ENCODE measurements around the gene ACTR3.
"Not testable (repeated sequence)": the region's sequence is repeated elsewhere in the genome, so short reads cannot be mapped to it uniquely, and the experiment has no call there.

Gene ACTR3

DNA sequence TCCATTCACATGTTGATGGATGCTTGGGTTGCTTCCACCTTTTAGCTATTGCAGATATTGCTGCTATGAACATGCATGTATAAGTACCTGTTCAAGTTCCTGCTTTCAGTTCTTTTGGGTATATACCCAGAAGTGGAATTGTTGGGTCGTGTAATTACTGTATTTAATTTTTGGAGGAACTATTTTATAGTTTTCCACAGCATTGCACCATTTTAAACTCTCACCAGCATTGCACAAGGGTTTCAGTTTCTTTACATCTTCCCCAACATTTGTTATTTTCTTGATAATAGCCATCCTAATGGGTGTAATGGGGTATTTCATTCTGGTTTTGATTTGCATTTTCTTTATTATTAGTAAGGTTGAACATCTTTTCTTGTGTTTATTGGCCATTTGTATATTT is 16.0 kb downstream of the ACTR3 start:
- no peak for DNase-seq (ENCODE audit: low read depth in 2 of 2)

DNA sequence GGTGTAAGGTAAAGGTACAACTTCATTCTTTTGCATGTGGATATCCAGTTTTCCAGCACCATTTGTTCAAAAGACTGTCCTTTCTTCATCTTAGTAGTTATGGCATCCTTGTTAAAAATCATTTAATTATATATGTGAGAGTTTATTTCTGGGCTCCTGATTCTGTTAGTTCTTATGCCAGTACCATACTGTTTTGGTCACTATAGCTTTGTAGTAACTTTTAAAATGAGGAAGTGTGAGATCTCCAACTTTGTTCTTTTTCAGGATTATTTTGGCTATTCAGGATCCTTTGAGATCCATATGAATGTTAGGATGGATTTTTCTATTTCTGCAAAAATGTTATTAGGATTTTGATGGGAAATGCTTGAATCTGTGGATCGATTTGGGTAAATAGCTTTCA is 16.8 kb downstream of the ACTR3 start:
- no peak for DNase-seq (ENCODE audit: low read depth in 2 of 2)

DNA sequence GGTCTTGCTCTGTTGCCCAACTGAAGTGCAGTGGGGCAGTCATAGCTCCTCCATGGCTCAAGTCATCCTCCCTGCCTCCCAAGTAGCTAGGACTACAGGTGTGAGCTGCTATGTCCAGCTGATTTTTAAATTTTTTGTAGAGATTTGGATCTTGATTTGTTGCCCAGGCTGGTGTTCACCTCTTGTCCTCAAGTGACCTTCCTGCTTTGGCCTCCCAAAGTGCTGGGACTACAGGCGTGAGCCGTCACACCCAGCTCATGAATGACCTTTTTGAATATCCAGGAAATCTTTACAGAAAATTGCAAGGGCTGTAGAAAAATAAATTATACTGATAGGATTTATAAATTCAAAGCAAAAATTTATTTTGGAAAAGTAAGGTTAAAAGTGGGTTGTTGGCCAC is 17.4 kb downstream of the ACTR3 start:
- DNase-seq (ENCODE audit: low read depth in 2 of 2): no peak

DNA sequence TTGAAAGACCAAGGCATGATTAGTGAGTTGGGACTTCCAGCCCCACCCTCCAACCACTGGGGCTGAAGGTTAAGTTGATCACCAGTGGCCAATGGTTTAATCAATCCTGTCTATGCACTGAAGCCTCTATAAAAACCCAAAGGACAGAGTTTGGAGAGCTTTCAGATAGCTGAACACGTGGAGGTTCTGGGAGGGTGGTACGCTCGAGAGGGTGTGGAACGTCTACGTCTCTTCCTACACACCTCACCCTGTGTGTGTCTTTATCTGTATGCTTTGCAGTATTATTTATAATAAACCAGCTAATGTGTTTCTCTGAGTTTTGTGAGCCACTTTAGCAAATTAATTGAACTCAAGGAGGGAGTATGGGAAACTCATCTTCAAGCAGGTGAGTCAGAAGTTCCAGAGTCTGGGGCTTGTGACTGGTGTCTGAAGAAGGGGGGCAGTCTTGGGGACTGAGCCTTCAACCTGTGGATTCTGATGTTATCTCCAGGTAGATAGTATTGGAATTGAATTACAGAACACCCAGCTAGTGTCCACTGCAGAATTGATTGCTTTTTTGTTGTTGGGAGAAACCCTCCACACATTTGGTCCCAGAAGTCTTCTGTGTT is 20.3 kb downstream of the ACTR3 start:
- peak; percentile 38 to 59 for DNase-seq (ENCODE audit: low read depth in 2 of 2)

DNA sequence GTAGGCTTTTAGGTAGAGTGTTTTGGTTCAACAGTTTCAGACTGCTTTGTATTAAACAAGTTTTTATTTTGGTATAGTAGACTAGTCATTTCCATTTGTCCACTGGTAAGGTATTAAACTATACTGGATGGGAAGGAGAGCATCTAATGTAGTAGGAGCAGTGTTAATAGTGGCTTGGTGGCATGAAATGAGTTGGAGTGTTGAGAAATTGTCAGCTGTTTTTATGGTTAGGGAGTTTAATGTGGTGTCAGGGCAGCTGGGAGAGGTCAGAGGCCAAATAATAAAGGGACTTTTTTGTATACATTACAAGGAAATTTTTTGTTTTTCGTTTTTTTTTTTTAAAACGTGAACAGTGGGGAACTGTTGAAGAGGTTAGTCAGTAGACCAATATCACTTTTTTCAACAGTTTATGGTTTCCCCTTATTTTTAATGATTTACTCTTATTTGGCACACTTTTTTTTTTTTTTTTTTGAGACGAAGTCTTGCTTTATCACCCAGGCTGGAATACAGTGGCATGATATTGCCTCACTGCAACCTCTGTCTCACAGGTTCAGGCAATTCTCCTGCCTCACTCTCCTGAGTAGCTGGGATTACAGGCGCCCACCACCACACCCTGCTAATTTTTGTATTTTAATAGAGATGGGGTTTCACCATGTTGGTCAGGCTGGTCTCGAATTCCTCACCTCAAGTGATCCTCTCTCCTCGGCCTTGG is 21.2 kb downstream of the ACTR3 start:
- DNase-seq (ENCODE audit: low read depth in 2 of 2): no peak

DNA sequence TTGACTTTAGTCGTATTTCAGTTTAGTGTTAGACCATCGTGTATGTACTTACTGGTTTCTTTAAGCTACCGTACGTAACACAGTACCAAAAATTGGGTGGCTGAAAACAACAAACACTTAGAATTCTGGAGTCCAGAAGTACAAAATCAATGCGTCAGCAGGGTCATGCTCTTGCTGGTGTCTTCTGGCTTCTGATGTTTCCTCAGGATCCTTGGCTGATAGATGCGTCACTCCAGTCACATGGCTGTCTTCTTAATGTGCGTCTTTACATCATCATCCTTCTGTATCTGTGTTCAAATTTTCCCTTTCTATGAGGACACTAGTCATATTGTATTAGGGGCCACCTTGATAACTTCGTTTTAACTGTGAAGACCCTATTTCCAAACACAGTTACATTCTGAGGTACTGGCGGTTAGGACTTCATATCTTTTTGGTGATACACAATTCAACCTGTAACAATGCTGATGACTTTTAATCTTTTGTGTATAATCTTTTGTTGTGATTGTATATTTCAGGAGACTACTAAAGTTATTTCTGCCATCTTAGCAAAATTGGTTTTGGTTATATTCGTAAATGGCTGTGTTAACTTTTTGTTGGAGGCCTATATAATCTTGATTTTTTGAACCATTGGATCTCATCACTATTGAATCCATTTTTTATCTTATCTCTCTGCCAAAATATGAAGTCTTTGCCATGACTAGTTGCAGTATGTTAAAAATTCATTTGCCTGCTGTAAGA is 25.4 kb downstream of the ACTR3 start:
- DNase-seq (ENCODE audit: low read depth in 2 of 2): no peak

DNA sequence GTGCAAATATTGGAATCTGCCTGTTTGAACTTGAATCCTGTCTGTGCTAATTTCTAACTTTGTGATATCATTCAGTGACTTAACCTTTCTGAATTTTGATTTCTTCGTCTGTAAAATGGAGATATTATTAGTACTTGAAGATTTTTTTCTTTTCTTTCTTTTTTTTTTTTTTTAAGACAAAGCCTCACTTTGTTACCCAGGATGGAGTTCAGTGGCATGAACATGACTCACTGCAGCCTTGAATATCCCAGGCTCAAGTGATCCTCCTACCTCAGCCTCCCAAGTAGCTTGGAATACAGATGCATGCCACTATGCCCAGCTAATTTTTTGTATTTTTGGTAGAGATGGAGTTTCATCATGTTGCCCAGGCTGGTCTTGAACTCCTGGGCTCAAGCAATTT is 28.3 kb downstream of the ACTR3 start:
- DNase-seq (ENCODE audit: low read depth in 2 of 2): no peak

DNA sequence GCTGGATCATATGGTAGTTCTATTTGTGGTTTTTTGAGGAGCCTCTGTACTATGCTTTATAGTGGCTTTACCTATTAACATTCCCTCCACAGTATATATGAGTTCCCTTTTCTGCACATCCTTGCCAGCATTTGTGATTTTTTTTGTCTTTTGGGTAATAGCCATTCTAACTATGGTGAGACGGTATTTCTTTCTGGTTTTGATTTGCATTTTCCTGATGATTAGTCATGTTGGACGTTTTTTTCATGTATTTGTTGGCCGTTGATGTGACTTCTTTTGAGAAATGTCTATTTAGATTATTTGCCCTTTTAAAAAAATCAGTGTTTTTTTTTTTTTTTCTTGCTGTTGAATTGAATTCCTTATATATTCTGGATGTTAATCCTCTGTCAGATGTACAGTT is 31.1 kb downstream of the ACTR3 start:
- DNase-seq (ENCODE audit: low read depth in 2 of 2): no peak

DNA sequence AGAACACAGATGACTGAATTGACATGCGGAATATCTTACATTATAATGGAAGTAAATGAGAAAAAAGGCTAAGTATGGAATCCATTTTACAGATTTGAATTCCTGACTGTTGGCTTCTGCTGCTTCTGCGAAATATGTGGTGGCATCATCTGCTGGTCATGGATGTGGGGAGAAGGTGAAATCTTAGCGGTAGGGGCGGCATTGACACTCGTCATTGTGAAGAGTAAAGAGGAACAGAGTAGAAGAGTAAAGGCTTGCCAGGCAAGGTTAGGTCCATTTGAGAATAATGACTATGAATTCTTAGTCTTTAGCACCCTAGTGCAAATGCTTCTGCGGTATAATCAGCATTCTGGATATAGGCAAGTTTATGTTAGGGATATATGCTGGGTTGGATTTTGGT is 32.4 kb downstream of the ACTR3 start:
- no peak for DNase-seq (ENCODE audit: low read depth in 2 of 2)

DNA sequence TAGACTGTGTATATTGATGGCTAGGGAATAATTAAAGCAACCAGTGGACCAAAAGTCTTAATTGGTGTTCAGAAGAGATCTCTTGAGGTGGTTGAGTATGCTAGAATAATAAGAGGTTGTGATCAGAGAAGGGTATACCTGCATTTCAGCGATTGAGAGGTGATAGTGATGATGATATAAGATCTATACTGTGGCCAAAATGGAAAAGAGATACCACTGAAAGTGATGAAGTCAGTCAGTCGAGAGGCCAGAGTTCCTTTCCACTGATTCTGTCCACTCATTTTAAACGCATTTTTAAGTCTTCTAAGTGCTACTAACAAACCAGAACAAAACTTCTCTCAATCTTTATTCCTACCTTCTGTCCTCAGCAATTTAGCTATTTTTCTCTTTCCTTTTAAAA is 32.9 kb downstream of the ACTR3 start:
- DNase-seq (ENCODE audit: low read depth in 2 of 2): no peak

DNA sequence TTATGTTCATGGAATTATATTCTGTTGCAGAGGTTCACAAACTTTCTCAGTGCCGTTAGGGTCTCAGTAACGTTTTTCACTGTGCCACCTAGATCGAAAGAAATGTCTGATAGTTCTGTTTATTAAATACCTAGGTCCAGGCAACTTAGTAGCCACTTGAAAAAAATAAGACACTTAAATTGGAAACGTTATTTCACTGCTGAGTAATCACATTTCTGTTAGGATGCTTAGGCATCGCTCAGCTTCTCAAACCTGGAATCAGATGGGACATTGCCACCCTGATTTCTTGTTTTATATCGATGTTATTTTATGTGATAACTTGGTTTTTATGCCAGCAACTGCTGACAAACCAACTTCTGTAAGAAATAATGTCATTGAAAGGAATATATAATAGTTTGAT is 36.0 kb downstream of the ACTR3 start:
- DNase-seq (ENCODE audit: low read depth in 2 of 2): no peak

DNA sequence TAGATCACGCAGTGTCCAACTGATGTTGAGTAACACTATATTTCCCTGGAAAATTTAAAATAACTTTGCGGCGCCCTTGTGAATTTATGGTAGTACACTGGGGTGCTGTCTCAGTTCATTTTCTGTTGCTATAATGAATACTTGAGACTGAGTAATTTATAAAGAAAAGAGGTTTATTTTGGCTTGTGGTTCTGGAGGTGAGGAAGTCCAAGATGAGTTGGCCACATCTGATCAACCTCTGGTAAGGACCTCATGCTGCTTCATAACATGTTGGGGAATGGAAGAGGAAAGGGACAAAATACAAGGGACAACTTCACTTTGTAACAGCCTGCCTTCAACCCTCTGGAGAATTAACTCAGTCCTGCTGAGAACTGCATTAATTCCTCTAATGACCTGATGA is 36.4 kb downstream of the ACTR3 start:
- DNase-seq (ENCODE audit: low read depth in 2 of 2): no peak

DNA sequence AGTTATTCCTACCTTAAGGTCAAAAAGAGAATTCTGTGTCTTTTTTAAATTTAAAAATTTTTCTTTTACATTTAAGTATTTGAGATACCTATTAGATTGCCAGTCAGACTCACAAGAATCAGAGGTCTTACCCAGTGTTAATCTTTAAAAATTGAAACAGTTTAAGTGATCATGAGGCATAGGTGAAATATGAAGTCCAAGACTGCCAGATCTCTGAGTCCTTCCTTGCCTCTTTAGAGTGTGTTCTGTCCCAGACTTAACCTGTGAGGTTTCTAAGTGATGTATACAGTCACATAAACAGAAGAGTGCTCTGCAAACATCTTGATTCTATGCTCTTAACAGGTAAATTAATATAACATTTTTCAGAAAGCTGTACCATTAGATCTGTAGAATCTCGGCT is 40.6 kb downstream of the ACTR3 start:
- DNase-seq (ENCODE audit: low read depth in 2 of 2): no peak

DNA sequence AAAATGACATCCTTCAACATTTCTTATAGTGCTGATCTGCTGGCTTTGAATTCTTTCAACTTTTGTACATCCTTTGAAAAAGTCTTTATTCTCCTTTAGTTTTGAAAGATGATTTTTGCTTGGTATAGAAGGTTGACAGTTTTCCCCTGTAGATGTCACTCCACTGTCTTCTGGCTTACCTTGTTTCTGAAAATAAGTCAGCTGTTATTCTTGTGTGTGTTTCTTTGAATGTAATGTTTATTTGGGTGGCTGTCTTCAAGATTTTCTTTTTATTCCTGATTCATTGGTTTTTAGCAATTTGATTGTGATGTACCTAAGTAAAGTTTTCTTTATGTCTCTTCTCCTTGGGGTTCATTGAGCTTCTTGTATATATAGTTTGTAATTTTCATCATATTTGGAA is 47.6 kb downstream of the ACTR3 start:
- DNase-seq (ENCODE audit: low read depth in 2 of 2): no peak

DNA sequence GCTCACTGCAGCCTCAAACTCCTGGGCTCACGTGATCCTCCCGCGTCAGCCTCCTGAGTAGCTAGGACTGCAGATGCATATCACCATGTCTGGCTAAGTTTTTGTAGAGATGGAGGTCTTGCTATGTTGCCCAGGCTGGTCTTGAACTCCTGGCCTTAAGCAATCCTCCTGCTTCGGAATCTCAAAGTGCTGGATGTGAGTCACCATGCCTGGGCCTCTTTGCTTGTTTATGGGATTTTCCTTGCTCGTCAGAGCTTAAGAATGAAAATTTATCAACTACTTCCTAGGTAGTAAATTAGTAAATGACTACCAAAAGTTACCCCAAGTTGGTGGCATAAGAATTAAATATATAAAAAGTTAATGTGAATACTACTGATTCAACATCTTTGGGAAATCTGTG is 51.0 kb downstream of the ACTR3 start:
- no peak for DNase-seq (ENCODE audit: low read depth in 2 of 2)

DNA sequence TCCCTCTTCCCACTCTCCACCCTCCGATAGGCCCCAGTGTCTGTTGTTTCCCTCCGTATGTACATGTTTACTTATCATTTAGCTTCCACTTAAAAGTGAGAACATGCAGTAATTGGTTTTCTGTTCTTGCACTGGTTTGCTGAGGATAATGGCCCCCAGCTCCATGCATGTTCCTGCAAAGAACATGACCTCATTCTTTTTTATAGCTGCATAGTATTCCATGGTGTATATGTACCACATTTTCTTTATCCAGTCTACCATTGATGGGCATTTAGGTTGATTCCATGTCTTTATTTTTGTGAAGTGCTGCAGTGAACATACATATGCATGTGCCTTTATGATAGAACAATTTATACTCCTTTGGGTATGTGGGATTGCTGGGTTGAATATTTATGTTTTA is 55.9 kb downstream of the ACTR3 start:
- DNase-seq (ENCODE audit: low read depth in 2 of 2): not testable (repeated sequence)

DNA sequence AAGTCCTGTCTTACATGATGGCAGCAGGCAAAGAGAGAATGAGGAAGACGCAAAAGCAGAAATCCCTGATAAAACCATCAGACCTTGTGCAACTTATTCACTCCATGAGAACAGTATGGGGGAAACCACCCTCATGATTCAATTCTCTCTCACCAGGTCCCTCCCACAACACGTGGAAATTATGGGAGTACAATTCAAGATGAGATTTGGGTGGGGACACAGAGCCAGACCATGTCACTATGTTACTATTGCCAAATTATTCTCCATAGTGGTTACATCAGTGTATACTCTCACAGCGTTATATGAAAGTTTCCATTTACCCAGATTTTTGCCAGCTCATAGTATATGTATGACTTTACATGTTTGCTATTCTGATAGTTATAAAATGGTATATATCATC is 61.0 kb downstream of the ACTR3 start:
- DNase-seq (ENCODE audit: low read depth in 2 of 2): not testable (repeated sequence)

DNA sequence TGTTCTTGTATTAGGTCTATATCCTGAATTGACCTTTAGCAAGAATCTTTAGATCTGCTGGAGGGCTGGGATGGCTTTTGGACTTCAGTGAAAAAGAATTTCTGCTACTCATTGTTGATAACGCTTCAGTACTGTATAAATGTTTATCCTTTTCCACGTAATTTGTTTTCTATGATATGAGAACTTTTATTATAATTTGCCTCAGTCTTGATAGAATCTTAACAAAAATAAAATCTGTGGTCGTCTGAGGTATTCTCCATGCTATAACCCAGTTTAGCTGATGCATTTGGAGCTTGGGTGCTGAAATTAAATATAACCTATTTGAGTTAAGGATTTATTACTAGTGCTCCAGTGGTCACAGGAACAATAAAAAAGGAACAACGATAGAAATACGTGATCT is 71.1 kb downstream of the ACTR3 start:
- DNase-seq (ENCODE audit: low read depth in 2 of 2): no peak

DNA sequence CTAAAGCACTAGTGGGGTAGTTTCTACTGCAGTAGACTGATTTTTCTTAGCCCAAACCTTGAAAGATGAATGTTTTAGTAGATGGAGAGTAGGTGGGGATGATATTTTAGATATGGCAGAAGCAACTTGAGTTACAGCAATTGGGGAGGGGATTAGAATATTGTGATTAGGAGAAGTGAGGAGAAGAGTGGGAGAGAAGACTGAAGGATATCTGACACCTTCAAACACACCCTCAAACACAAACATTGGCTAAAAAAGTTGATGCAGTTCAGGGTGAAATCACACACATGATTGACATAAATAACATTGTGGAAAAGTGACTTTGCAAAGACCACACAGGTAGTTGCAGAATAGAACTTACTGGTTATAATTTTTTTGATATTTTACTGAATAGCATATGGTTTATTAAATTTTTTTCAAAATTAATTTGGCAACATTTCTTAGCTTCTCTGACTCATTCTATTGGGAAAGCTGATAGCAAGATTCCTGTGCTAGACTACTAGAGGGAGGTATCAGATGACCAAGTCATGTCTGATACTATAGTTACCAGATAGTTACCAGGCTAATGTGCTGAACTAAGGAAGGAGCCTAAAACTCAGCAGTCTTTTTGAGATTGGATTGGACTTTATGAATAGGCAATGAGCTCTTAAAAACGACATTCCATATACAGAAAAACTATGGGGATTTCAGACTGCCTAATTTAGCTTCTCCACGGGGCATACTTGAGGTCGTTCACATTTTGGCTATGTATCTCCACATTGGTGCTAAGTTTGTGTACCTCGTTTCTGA is 73.0 kb downstream of the ACTR3 start:
- DNase-seq (ENCODE audit: low read depth in 2 of 2): no peak

DNA sequence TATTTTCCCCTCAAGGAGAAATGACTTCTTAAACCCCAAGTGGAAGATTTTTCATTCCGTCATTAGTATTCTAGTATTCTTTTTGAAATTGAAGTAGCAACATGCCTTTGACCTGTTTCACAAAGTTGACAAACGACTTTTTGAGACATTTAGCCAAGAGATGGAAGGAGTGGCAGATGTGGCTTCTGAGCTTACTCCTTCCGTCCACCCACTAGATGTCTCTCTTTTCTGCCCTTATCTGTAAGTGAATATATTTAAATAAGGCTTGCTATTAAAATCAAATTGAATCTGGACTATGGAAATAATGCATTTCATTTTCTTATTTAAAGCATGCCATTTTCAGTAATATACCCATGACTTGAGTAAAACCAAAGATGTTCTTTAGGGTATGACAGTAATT is 74.1 kb downstream of the ACTR3 start:
- no peak for DNase-seq (ENCODE audit: low read depth in 2 of 2)

DNA sequence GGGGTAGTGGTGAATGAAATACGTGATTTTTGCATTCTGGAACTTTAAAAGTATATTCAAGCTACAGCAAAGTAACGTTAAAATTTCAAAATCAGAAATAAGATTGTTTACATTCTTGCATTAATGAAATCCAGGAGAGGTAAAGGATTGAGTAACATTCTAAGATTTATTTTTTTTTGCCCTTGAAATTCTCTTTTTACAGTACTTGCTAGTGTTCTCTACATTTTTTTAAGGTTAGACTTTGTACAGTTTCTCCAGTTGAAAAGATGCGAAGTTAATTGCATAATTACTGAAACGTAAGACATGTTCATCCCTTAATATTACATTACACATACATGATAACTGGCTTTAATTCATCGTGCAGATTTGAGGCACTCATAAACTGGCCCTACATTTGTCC is 74.5 kb downstream of the ACTR3 start:
- DNase-seq (ENCODE audit: low read depth in 2 of 2): no peak

DNA sequence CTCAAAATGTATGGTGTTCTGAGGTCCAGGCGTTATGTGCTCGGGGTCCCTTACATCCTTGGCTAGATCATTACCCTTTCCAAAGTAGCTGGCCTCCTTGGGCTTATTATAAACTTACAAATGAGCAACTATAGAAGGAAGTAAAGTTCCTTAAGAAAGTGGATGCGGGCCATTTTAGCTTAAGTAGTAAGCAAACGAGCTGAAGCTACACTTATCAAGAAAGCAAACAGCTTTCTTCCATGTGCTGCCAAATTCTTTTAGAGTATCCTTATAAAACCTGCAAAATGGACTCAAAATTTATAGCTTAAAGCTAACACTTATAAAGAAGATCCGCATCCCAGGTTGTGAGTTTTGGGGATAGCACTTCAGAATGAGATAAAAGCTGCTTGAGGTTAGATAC is 75.3 kb downstream of the ACTR3 start:
- DNase-seq (ENCODE audit: low read depth in 2 of 2): no peak

DNA sequence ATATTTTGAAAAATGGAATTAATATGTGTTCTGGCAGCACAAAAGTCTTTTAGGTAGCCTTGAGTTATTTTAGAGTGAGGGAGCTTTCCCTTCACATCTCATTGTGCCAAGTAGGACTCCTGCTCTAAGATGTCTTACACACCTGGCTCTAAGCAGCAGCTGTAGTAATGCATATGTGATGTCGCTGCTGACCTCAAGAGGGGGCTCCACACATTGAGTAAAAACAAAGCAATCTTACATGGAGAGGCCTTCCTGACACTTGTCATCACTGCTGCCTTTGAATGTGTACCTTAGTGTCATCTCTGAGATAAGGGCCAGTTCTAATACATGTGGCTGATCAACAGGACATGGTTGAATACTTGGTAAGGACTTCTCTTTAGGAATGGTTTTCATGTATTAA is 75.8 kb downstream of the ACTR3 start:
- DNase-seq (ENCODE audit: low read depth in 2 of 2): no peak

Measured in stimulated activated CD4-positive, alpha-beta T cell treated with anti-CD3 and anti-CD28 coated beads, Interleukin-15, amount 100 ng/mL, for 48 hours (primary cell).